GM19397 (cell line): Measurements from ENCODE around the gene ADAT1.
A peak's percentile ranks its signal among the peaks of the same experiment; 100 is the strongest.

Experiments
- ATAC-seq: cut with Tn5 transposase; IDR thresholded peaks from one replicate; pipeline ENCODE4 v1.9.1; 2021; ENCODE audit warnings: mild to moderate bottlenecking, moderate library complexity; ENCODE audit not compliant: unreplicated experiment

Gene ADAT1, protein sequence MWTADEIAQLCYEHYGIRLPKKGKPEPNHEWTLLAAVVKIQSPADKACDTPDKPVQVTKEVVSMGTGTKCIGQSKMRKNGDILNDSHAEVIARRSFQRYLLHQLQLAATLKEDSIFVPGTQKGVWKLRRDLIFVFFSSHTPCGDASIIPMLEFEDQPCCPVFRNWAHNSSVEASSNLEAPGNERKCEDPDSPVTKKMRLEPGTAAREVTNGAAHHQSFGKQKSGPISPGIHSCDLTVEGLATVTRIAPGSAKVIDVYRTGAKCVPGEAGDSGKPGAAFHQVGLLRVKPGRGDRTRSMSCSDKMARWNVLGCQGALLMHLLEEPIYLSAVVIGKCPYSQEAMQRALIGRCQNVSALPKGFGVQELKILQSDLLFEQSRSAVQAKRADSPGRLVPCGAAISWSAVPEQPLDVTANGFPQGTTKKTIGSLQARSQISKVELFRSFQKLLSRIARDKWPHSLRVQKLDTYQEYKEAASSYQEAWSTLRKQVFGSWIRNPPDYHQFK

GRCh38 chr16:75622761-75623605, at the start of gene ADAT1:
ADAT1 (minus strand) TSS chr16:75623281; CDS start chr16:75620799, 2,482 bp downstream.
- ATAC-seq, result peak; percentile 95

- no peak for ATAC-seq
These were observed 44.4 kb upstream of the ADAT1 start for GRCh38 chr16:75667503-75667902.

GRCh38 chr16:75660726-75661302, 37.7 kb upstream of the ADAT1 start:
- ATAC-seq, result no peak

DNA sequence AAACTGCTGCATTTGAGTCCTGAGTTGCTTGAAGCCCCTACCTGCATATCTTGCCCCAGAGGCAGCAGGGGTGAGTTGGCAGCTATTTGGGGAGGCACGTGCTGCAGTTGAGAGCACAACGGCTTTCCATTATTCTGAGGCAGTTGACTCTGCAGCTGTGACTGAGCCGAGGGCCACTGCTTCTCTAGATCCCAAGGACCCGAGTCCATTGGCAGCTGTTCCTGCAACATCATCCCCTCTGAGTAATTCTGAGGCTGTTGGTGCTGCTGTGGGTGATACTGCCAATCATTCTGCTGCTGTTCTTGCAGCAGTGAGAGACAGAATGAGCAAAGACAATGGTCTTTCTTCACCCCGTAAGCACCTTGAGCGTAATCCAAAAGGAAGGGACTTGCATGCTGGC, 37.2 kb upstream of the ADAT1 start:
- ATAC-seq, result no peak

DNA sequence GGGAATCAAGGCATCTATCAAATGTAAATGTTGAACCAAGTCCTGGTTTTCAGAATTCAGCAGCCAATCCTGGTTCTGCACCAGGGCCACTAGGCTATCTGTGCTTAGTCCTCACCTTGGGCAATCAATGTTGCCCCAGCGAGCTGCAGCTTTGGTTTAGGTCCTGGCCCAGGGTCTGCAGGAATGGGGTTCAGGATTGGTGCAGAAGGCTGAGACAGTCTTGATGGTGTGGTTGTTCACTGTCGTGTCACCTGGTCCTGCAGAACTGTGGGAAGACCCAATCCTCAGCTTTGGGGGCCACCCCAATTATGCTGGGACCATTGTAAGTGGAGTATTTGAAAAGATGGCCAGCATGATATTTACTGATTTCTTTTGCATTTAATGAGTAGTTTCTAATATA, 35.1 kb upstream of the ADAT1 start:
- no peak for ATAC-seq

DNA sequence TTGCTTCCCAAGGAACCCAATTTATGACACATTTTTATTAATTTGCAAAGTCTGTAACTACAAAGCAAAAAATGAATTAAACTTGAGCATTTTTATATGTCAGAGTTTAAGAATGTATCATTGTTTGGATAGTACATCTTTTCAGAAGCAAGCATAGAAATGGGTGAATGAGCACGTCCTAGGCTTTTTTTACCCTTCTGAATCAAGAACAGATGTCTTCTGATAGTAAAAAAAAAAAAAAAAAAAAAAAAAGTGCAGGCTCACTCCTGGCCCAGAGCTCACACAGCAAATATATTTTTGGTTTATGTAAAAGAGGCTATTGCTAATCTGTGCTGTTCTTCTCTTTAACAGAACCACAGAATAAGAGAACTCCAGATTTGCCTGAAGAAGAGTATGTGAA, 30.8 kb upstream of the ADAT1 start:
- ATAC-seq, result no peak

GRCh38 chr16:75648265-75649076, 25.4 kb upstream of the ADAT1 start:
- ATAC-seq, result peak; percentile 31

GRCh38 chr16:75647492-75648264, 24.6 kb upstream of the ADAT1 start, which contains the start of the genes KARS1 and TERF2IP:
KARS1 (minus strand) TSS chr16:75647665; CDS start chr16:75647639, 26 bp downstream.
TERF2IP (plus strand) TSS chr16:75647773; CDS start chr16:75647883, 110 bp downstream.
- peak; percentile 84 for ATAC-seq

- ATAC-seq, result peak; percentile 15
These were observed 24.0 kb upstream of the ADAT1 start for GRCh38 chr16:75647112-75647491.

DNA sequence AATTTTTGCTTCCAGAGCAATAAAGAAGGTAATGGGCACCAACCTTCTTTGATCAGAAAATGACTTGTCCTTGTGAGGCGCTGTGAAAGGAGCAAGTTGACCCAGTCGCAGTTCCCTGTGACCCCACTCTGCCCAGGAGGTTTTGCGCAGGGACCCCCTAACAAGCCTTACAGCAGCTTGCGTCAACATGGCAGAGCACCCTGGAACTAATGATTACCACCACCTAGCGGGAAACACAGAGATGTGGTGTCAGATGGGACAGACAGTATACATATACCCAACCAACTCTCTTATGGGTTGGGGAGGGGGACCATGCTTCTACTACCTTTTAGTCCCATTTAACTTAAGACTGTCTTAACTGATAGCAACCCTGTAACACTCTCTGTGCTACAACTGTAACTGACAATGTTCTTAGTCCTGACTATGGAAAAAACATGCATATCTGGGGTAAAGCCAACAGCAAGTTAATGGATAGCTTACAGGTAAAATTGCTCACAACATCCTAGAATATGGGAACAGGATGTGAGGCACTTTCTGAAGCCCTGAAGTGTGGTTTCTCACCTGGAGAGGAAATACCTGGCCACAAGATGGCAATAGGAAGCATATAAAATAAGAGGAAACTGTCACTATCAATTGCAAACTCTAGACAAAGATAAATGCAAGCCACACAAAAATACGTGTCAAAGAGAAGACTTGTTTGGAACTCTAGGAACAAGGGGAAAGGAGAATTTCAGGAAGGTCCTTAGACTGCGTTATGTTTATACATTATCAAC, 21.3 kb upstream of the ADAT1 start:
- ATAC-seq, result no peak

DNA sequence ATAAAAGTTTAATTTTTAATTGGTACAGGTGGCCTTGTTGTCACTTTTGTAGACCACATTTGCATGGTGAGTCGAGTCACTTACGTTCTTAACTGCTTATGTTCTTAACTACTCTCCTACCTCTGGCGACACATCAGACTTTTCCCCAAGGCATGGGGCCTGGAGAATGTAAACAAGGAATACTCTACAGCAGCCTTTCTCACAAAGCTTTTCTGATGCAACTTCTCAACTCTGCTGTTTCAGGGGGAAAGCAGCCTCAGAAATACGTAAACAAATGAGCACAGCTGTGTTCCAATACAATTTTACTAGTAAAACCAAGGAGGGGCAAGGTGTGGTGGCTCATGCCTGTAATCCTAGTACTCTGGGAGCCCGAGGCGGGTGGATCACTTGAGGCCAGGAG, 17.5 kb upstream of the ADAT1 start:
- ATAC-seq, result no peak

- ATAC-seq, result no peak
These were observed 12.0 kb upstream of the ADAT1 start for GRCh38 chr16:75635036-75635435.

DNA sequence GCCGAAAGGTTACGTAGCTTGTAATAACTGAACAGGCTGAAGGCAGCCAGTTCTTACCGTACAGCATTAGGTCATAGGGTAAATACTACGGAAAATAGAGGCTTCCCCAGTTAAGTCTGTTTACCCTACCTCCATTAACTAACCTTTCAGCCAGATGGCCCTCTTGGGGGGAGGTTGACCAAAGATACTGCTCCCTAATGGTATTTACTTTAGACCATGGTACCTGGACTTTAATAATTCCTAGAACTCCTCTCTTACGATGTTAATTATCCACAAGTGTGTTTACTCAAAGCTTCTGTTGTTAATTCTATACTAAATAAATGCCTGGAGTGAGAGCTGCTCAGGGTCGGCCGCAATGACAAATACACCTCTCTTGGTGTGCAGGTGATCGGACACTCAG, 9.8 kb upstream of the ADAT1 start:
- no peak for ATAC-seq

GRCh38 chr16:75630052-75630451, 7.0 kb upstream of the ADAT1 start:
- ATAC-seq, result no peak

DNA sequence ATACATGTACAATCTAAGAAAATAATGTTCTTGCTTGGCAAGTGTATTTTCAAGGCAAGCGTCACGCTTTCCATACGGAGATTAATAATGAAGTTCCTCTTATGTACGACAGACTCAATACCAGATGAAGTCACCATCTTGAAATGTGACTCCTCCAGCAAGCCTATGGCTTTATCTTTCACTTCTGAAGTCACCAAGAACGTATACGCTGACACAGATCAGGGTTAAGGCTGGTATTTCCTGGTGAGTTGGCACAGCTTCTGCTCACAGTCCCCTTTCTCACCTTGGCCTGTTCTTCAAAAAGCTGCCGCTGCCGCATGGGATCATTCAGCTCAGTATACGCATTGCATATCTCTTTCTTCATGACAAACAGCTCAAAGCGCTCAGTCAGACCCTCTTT, 6.1 kb upstream of the ADAT1 start:
- no peak for ATAC-seq

DNA sequence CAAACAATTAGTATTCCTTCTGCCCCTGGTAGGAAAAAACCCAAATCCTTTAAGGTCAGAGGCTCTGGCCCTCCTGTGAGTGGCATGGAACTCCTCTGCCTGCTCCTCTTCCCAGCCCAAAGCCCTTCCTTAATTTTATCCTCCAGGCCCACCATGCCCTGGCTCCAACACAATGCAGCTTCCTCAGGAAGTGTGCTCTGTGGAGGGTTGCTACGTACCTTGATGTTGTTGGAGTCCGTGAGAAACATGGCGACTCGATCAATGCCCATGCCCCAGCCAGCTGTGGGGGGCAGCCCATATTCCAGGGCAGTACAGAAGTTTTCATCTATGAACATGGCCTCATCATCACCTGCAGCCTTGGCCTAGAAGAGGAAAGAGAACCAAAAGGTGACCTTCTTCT, 5.3 kb upstream of the ADAT1 start:
- no peak for ATAC-seq

DNA sequence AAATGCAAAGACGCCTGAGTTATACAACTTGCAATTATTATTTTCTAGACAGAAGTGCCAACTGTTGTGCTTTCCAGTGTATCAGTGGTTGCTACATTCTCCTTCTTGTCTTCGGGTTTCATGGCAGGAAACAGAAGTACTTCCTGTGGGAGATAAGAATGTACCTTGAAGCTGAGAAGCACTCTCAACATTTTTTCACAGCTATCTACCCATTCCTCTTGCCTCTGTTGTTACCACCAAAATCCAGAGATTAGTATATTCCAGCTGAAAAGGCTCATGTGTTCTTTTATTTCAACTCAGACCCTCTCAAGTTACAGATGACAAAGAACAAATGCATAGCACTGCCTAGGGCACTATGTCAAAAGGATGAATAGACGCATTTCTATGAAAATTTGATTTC, 4.8 kb upstream of the ADAT1 start:
- no peak for ATAC-seq

DNA sequence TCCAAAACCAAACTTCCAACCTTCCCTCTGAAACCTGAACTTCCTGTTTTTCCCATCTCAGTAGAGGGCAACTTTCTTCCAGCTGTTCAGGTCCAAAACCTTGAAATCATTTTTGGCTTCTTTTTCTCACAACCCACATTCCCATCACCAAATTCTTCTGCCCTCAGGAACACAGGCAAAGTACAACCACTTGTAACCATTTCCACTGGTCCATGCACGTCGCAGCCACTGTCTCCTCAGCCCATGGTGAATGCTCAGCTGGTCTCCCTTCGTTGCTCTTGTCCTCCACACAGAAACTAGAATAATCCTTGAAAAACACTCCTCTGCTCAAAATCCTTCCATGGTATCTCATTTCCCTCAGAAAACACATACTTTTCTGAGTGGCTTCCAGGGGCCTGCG, 3.7 kb upstream of the ADAT1 start:
- ATAC-seq, result no peak

- no peak for ATAC-seq
These were observed 1.8 kb upstream of the ADAT1 start for GRCh38 chr16:75624921-75625334.
